ENCODE measurements around the gene STK24. TPM values are rescaled to one million over a fixed set of nuclear protein-coding genes. Genes with fewer than 3 reads are reported as not detected.

The STK24 gene
- total RNA-seq, 2 donors from 2014 or later: 115 to 125 TPM

DNA sequence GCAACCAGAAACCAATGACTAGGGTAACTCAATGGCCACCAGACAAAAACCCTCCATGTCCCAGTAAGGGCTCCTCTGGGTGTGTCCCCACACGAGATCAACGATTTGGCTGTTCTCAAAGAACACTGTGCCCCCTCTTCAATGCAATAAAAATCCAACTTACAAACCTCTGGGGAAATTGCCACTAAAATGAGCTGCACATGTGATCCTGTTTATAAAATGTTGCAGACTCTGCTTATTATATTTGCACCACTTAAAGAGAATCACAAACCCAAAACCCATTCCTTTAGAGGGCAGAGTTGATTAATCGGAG, 80.5 kb downstream of the STK24 start:
- 88% methylated on average over 3 of the region's 3 CpGs; no CpG with 5 or more reads in 1 of the 2 experiments for WGBS, 2 experiments (ENCODE audit: insufficient coverage in 1 of 2, insufficient read length in 1 of 2)
- Histone ChIP-seq H3K9ac (ENCODE audit: extremely low read depth, low read length, poor library complexity, severe bottlenecking) (no peak overlapping the region), H3K27me3 (ENCODE audit: control insufficient read depth, insufficient read depth, low read length, poor library complexity, severe bottlenecking) (no peaks in the 10 kb centered on the region), H3K4me1 (ENCODE audit: control insufficient read depth, insufficient read depth, low read length) (peaks cover 19% of the 10 kb centered on the region), H3K4me3 (ENCODE audit: low read length) (no peak overlapping the region), H3K27ac (ENCODE audit: low read depth, low read length) (no peak overlapping the region), H3K9me3 (ENCODE audit: control insufficient read depth, low read length) (no peaks in the 10 kb centered on the region), H3K36me3 (ENCODE audit: control insufficient read depth, insufficient read depth, low read length) (peaks cover 23% of the 10 kb centered on the region)
- no peaks in the 10 kb centered on the region for H3K27me3 Mint-ChIP-seq (ENCODE audit: insufficient read depth)
- TF ChIP-seq, protein P1, sequence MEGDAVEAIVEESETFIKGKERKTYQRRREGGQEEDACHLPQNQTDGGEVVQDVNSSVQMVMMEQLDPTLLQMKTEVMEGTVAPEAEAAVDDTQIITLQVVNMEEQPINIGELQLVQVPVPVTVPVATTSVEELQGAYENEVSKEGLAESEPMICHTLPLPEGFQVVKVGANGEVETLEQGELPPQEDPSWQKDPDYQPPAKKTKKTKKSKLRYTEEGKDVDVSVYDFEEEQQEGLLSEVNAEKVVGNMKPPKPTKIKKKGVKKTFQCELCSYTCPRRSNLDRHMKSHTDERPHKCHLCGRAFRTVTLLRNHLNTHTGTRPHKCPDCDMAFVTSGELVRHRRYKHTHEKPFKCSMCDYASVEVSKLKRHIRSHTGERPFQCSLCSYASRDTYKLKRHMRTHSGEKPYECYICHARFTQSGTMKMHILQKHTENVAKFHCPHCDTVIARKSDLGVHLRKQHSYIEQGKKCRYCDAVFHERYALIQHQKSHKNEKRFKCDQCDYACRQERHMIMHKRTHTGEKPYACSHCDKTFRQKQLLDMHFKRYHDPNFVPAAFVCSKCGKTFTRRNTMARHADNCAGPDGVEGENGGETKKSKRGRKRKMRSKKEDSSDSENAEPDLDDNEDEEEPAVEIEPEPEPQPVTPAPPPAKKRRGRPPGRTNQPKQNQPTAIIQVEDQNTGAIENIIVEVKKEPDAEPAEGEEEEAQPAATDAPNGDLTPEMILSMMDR (conservative IDR thresholded peaks at IDR 0.05): no peak
- peaks cover 42% of the 10 kb centered on the region for H3K4me1 Mint-ChIP-seq
- no peak overlapping the region for H3K27ac Mint-ChIP-seq
- no peak overlapping the region for H3K4me3 Mint-ChIP-seq
- DNase-seq: no peak
- H3K9me3 Mint-ChIP-seq: no peaks in the 10 kb centered on the region
- H3K36me3 Mint-ChIP-seq (ENCODE audit: low read depth): peaks cover 15% of the 10 kb centered on the region

- H3K4me1 Mint-ChIP-seq: peaks cover 46% of the 10 kb centered on the region
These were observed 81.1 kb downstream of the STK24 start for GRCh38 chr13:98495627-98496478.

GRCh38 chr13:98494769-98495168, 82.1 kb downstream of the STK24 start:
- H3K9ac ChIP-seq (ENCODE audit: extremely low read depth, low read length, poor library complexity, severe bottlenecking): no peak overlapping the region
- Mint-ChIP-seq H3K4me3 (no peak overlapping the region), H3K27ac (peak overlapping the region; percentile 62), H3K27me3 (ENCODE audit: insufficient read depth) (no peaks in the 10 kb centered on the region), H3K4me1 (peaks cover 43% of the 10 kb centered on the region), H3K36me3 (ENCODE audit: low read depth) (peaks cover 13% of the 10 kb centered on the region), H3K9me3 (no peaks in the 10 kb centered on the region)
- no peaks in the 10 kb centered on the region for H3K9me3 ChIP-seq (ENCODE audit: control insufficient read depth, low read length)
- TF ChIP-seq, protein P1 (conservative IDR thresholded peaks at IDR 0.05): no peak
- H3K4me1 ChIP-seq (ENCODE audit: control insufficient read depth, insufficient read depth, low read length): peaks cover 14% of the 10 kb centered on the region
- WGBS, 2 experiments (ENCODE audit: insufficient coverage in 1 of 2, insufficient read length in 1 of 2): 93 to 96% methylated on average over 10 to 13 of the region's 13 CpGs
- no peak overlapping the region for H3K27ac ChIP-seq (ENCODE audit: low read depth, low read length)
- DNase-seq: peak; percentile 47
- no peaks in the 10 kb centered on the region for H3K27me3 ChIP-seq (ENCODE audit: control insufficient read depth, insufficient read depth, low read length, poor library complexity, severe bottlenecking)
- peaks cover 23% of the 10 kb centered on the region for H3K36me3 ChIP-seq (ENCODE audit: control insufficient read depth, insufficient read depth, low read length)
- no peak overlapping the region for H3K4me3 ChIP-seq (ENCODE audit: low read length)

More at GRCh38 chr13:98495627-98496478, 81.1 kb downstream of the STK24 start:
- H3K4me3 ChIP-seq (ENCODE audit: low read length): no peak overlapping the region
- Mint-ChIP-seq H3K27me3 (ENCODE audit: insufficient read depth) (no peaks in the 10 kb centered on the region), H3K27ac (peak overlapping the region; percentile 76), H3K9me3 (no peaks in the 10 kb centered on the region), H3K36me3 (ENCODE audit: low read depth) (peaks cover 15% of the 10 kb centered on the region), H3K4me3 (peak overlapping the region; percentile 19)
- no peaks in the 10 kb centered on the region for H3K9me3 ChIP-seq (ENCODE audit: control insufficient read depth, low read length)
- peaks cover 23% of the 10 kb centered on the region for H3K36me3 ChIP-seq (ENCODE audit: control insufficient read depth, insufficient read depth, low read length)
- WGBS, 2 experiments (ENCODE audit: insufficient coverage in 1 of 2, insufficient read length in 1 of 2): 85 to 88% methylated on average over 10 to 14 of the region's 15 CpGs
- H3K27me3 ChIP-seq (ENCODE audit: control insufficient read depth, insufficient read depth, low read length, poor library complexity, severe bottlenecking): no peaks in the 10 kb centered on the region
- peaks cover 19% of the 10 kb centered on the region for H3K4me1 ChIP-seq (ENCODE audit: control insufficient read depth, insufficient read depth, low read length)
- H3K9ac ChIP-seq (ENCODE audit: extremely low read depth, low read length, poor library complexity, severe bottlenecking): no peak overlapping the region
- H3K27ac ChIP-seq (ENCODE audit: low read depth, low read length): no peak overlapping the region
- TF ChIP-seq, protein P1 (conservative IDR thresholded peaks at IDR 0.05): no peak
- DNase-seq: peak; percentile 71

Data from endodermal cell (in vitro differentiated cells).